Tibial nerve (tissue), 4 donors: Measurements from ENCODE around the gene FAM216B. TPM values are rescaled to one million over a fixed set of nuclear protein-coding genes. Genes with fewer than 3 reads are reported as not detected.

Experiments used
- DNase-seq, 2 donors: peaks; one replicate each; pipeline ENCODE4 v3.0.0-alpha.2; 2019; ENCODE audit warnings: low spot score in 2 of 2
- H3K27ac ChIP-seq, 4 donors: fragments of 200-600 bp; sonication (generic) in 3 of 4; one replicate each; pipeline ENCODE4 v1.5.1; 2017 to 2019; ENCODE audit warnings: mild to moderate bottlenecking in 1 of 4
- H3K27me3 ChIP-seq, 2 donors: fragments of 200-600 bp; sonication (generic) in 1 of 2; one replicate each; pipeline versions ENCODE4 v1.5.1 to v1.6.0; 2017 to 2019
- H3K36me3 ChIP-seq, 3 donors: fragments of 200-600 bp; sonication (generic); one replicate each; pipeline ENCODE4 v1.5.1; 2018 to 2019
- H3K4me1 ChIP-seq, 4 donors: fragments of 200-600 bp; sonication (generic) in 3 of 4; one replicate each; pipeline ENCODE4 v1.5.1; 2017 to 2019
- H3K4me3 ChIP-seq, 4 donors: fragments of 200-600 bp; sonication (generic) in 3 of 4; one replicate each; pipeline ENCODE4 v1.5.1; 2017 to 2019; ENCODE audit warnings: mild to moderate bottlenecking in 1 of 4, moderate library complexity in 1 of 4
- H3K9me3 ChIP-seq, 4 donors: fragments of 200-600 bp; sonication (generic) in 3 of 4; one replicate each; pipeline ENCODE4 v1.5.1; 2017 to 2019
- EP300 ChIP-seq, 2 donors: sonication (generic); formaldehyde crosslinking; IDR thresholded peaks; one replicate each; pipeline ENCODE4 v1.6.1; 2017; ENCODE audit warnings: antibody characterized with exemption in 2 of 2, mild to moderate bottlenecking in 1 of 2
- POLR2A ChIP-seq, 2 donors: fragments of 450-650 bp; IDR thresholded peaks; one replicate each; pipeline ENCODE4 v1.6.1; 2017; ENCODE audit warnings: antibody characterized with exemption in 2 of 2, mild to moderate bottlenecking in 2 of 2, moderate library complexity in 2 of 2
- WGBS, 2 donors: methylation state at CpG; one replicate each; pipeline ENCODE4 v1.1.5; 2018; 5-methylcytosine and 5-hydroxymethylcytosine counted together
- total RNA-seq, 4 donors: library from RNA; depleted of rRNA; stranded (reverse); fragments of >200 nt; gene quantifications; one replicate each; pipeline ENCODE4 v1.1.0, GENCODE V29; 2016
- TF ChIP-seq, protein P1 (sequence below), 5 experiments: fragments of 200-600 bp in 3 of 5; fragments of 450-650 bp in 2 of 5; sonication (generic) in 3 of 5; IDR thresholded peaks; one replicate each; pipeline ENCODE4 v1.5.1; 2016 to 2019; ENCODE audit warnings: antibody characterized with exemption in 5 of 5, mild to moderate bottlenecking in 3 of 5, moderate library complexity in 2 of 5

FAM216B gene
- total RNA-seq, 4 donors from 2014 or later = not detected

DNA sequence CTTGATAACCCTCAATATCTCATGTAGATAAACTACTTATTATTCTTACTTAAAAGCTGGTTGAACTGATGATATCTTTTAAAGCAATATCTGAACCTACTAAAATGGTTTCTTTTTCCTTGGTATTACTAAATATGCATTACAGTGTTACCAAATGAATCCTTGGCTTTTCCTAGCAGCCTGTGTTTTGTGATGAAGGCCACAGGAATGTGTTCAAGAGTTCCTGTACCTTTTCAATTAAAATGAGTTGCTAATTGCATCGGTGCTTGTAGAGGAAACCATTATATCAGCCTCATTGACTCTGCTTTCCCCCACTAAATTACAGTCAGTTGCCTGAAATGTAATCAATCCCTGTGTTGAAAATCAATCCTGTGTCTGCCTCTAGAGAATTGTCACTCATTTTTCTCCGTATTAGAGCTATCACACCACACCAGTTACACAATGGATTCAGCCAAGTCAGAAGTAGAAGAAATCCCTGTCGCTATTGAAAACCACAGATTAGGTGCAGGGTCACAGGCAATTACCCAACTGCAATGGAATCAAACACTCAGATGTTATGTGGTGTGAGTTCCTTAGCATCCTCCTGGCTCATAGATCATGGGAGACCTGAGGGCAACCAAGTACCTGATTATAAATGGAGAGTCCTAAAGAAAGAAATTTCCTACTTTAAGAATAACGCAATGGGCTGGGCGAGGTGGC lies 13.3 kb downstream of the FAM216B start:
- H3K9me3 ChIP-seq = no peaks in the 10 kb centered on the region
- no peaks in the 10 kb centered on the region for H3K4me1 ChIP-seq
- DNase-seq = no peak
- H3K4me3 ChIP-seq = no peak overlapping the region
- H3K27ac ChIP-seq = no peak overlapping the region
- TF ChIP-seq, protein P1, sequence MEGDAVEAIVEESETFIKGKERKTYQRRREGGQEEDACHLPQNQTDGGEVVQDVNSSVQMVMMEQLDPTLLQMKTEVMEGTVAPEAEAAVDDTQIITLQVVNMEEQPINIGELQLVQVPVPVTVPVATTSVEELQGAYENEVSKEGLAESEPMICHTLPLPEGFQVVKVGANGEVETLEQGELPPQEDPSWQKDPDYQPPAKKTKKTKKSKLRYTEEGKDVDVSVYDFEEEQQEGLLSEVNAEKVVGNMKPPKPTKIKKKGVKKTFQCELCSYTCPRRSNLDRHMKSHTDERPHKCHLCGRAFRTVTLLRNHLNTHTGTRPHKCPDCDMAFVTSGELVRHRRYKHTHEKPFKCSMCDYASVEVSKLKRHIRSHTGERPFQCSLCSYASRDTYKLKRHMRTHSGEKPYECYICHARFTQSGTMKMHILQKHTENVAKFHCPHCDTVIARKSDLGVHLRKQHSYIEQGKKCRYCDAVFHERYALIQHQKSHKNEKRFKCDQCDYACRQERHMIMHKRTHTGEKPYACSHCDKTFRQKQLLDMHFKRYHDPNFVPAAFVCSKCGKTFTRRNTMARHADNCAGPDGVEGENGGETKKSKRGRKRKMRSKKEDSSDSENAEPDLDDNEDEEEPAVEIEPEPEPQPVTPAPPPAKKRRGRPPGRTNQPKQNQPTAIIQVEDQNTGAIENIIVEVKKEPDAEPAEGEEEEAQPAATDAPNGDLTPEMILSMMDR (IDR thresholded peaks at IDR 0.05) = no peak
- no peak for TF ChIP-seq POLR2A (IDR thresholded peaks at IDR 0.05)
- no peak for TF ChIP-seq EP300 (IDR thresholded peaks at IDR 0.05)
- H3K27me3 ChIP-seq = no peaks in the 10 kb centered on the region
- no peaks in the 10 kb centered on the region for H3K36me3 ChIP-seq
- WGBS, 2 donors = 81 to 90% methylated on average over 5 of the region's 5 CpGs

DNA sequence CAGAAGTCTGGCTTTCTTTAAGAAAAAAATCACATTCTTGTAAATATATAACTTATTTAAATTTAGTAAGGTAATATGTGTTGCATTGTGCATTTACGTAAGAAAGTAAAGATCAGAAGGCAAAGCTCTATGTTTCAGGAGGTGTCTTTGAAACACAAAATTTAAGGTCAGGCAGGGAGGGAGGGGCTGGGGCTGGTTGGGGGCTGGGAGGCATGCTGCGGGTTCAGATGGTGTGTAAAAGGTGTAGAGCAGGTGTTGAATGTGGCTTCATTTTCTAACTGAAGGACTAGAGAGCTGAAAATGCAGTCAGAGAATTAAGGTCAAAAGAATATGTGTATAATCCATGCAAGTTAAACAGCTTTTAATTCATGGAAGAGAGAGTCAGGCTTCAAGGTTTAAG lies 14.3 kb downstream of the FAM216B start:
- no peak for DNase-seq
- 97 to 98% methylated on average over 2 of the region's 2 CpGs for WGBS, 2 donors
- Histone ChIP-seq H3K4me1 (no peaks in the 10 kb centered on the region), H3K27ac (no peak overlapping the region), H3K4me3 (no peak overlapping the region), H3K27me3 (no peaks in the 10 kb centered on the region), H3K9me3 (no peaks in the 10 kb centered on the region), H3K36me3 (no peaks in the 10 kb centered on the region)
- no peak for TF ChIP-seq POLR2A (IDR thresholded peaks at IDR 0.05)
- TF ChIP-seq, protein P1 (IDR thresholded peaks at IDR 0.05) = no peak

DNA sequence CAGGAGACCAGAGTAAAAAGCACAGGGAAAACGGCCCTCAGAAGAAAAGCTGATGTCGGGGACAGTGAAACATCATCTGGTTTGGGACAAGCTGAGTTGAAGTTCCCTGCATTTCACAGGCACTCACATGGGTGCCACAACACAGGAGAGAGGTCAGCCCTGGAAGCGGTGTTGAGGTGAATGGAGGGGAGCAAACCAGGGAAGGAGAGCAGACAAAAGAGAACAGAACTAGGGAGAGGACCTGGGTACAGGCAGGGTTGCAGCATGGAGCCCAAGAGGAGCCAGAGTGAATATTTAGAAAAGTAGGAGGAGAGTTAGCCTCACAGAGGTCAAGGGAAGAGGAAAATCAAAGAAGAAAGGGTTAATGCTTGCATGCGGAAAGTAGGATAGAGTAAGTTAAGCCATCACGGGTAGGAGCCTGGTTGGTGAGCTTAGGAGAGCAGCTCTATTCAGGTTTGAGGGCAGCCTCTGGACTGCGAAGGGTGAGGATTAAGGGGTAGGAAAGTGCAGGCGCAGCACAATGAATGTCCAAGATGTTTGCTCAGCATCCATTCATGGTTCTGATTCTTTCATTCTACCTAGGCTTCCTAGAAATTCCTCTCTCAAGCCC lies 15.5 kb downstream of the FAM216B start:
- H3K4me1 ChIP-seq = no peaks in the 10 kb centered on the region
- no peak overlapping the region for H3K27ac ChIP-seq
- WGBS, 2 donors = 71 to 79% methylated on average over 7 of the region's 7 CpGs

DNA sequence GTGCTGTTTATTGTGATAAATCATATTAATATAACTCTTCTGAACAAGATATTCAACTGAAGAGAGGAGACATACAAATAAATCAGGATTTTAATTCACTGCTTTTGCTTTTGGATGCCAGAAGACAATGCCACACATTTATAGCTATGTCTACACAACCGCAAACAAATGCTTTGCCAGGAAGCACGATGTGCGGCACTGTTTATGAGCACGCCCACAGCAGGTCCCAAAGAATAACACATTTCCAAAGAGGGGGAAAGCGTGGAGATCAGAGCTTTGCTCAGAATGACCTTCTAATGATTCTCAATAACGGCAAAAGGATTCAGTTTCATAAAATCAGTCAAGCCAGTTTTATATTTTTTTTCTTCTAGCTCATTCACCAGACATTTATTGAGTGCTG lies 16.7 kb downstream of the FAM216B start:
- no peak overlapping the region for H3K27ac ChIP-seq
- no peaks in the 10 kb centered on the region for H3K36me3 ChIP-seq
- WGBS, 2 donors = 22 to 25% methylated on average over 6 of the region's 6 CpGs
- no peak for DNase-seq
- no peaks in the 10 kb centered on the region for H3K9me3 ChIP-seq
- H3K4me1 ChIP-seq = no peaks in the 10 kb centered on the region
- H3K27me3 ChIP-seq = no peaks in the 10 kb centered on the region
- TF ChIP-seq, protein P1 (IDR thresholded peaks at IDR 0.05) = no peak
- TF ChIP-seq POLR2A (IDR thresholded peaks at IDR 0.05) (no peak), EP300 (IDR thresholded peaks at IDR 0.05) (no peak)
- no peak overlapping the region for H3K4me3 ChIP-seq

More for the DNA sequence above, 15.5 kb downstream of the FAM216B start:
- Histone ChIP-seq H3K27me3 (no peaks in the 10 kb centered on the region), H3K36me3 (no peaks in the 10 kb centered on the region), H3K9me3 (no peaks in the 10 kb centered on the region), H3K4me3 (no peak overlapping the region)
- TF ChIP-seq EP300 (IDR thresholded peaks at IDR 0.05) (no peak), POLR2A (IDR thresholded peaks at IDR 0.05) (no peak)
- TF ChIP-seq, protein P1 (IDR thresholded peaks at IDR 0.05) = no peak
- no peak for DNase-seq

DNA sequence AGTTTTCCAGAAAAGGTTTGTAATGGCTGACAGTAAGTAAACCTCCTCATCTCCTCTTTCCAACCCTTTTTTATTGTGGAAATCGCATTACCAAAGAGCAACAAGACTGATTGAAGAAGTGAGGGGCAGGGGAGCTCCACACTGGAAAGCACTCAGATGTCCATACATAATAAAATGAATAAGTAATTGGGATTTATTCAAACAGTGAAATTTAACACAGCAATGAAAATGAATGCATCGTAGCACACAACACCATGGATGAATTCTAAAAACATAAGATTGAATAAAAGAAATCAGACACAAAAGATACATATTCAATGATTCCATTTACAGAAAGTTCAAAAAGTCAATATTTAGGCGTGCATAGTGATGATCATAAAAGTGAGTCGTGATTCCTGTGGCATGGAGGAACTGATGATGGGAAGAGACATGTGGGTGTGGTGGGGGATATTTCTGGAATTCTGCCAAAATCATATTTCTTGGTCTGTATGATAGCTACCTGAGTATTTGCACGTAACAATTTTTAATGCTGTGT lies 18.8 kb downstream of the FAM216B start:
- Histone ChIP-seq H3K4me3 (no peak overlapping the region), H3K27ac (no peak overlapping the region), H3K36me3 (no peaks in the 10 kb centered on the region), H3K27me3 (no peaks in the 10 kb centered on the region), H3K9me3 (no peaks in the 10 kb centered on the region), H3K4me1 (no peaks in the 10 kb centered on the region)
- TF ChIP-seq, protein P1 (IDR thresholded peaks at IDR 0.05) = no peak
- TF ChIP-seq POLR2A (IDR thresholded peaks at IDR 0.05) (no peak), EP300 (IDR thresholded peaks at IDR 0.05) (no peak)
- 58 to 69% methylated on average over 5 of the region's 5 CpGs for WGBS, 2 donors
- no peak for DNase-seq
